GM12892 (cell line): ENCODE measurements around the gene TRAF3.

Experiments used
- POLR2A ChIP-seq: IDR thresholded peaks from 2 replicates; pipeline ENCODE4 v1.6.1; 2011; ENCODE audit warnings: low read depth, low read length, control low read depth
- POLR2AphosphoS5 ChIP-seq: IDR thresholded peaks from 2 replicates; pipeline ENCODE4 v1.6.1; 2011; ENCODE audit warnings: low read depth, low read length, control low read depth
- TAF1 ChIP-seq: IDR thresholded peaks from 2 replicates; pipeline ENCODE4 v1.6.1; 2011; ENCODE audit warnings: low read depth, mild to moderate bottlenecking, control low read depth, low read length, borderline replicate concordance

GRCh38 chr14:102813691-102814090 lies 36.4 kb downstream of the TRAF3 start:
- TF ChIP-seq TAF1 (no peak), POLR2A (no peak), POLR2AphosphoS5 (no peak)
